Hippocampal formation (tissue), 2 donors: ENCODE data around the gene MRPL43.
A peak's percentile ranks its signal among the peaks of the same experiment; 100 is the strongest.
"Not testable (repeated sequence)": the region's sequence is repeated elsewhere in the genome, so short reads cannot be mapped to it uniquely, and the experiment has no call there.

Experiments
- DNase-seq, 2 donors: peaks; one replicate each; lab custom pipeline; 2025; lab: John Stamatoyannopoulos, UW

The MRPL43 gene

GRCh38 chr10:100982916-100983830, 4.1 kb downstream of the MRPL43 start:
- no peak for DNase-seq

- DNase-seq = no peak
These were observed 6.0 kb downstream of the MRPL43 start for GRCh38 chr10:100981178-100981772.

GRCh38 chr10:100980711-100981110, 6.6 kb downstream of the MRPL43 start:
- no peak for DNase-seq

- no peak for DNase-seq
These were observed 7.0 kb downstream of the MRPL43 start for GRCh38 chr10:100980311-100980710.

GRCh38 chr10:100979791-100980272, 7.5 kb downstream of the MRPL43 start:
- DNase-seq = no peak

GRCh38 chr10:100978901-100979195, 8.4 kb downstream of the MRPL43 start:
- no peak for DNase-seq

- no peak for DNase-seq
These were observed 9.0 kb downstream of the MRPL43 start for GRCh38 chr10:100978121-100978900.

- DNase-seq = no peak
These were observed 9.9 kb downstream of the MRPL43 start for GRCh38 chr10:100977436-100977835.

GRCh38 chr10:100976906-100977305, 10.4 kb downstream of the MRPL43 start:
- no peak for DNase-seq

GRCh38 chr10:100975397-100975796, 11.9 kb downstream of the MRPL43 start:
- not testable (repeated sequence) for DNase-seq

- DNase-seq = no peak
These were observed 14.3 kb downstream of the MRPL43 start for GRCh38 chr10:100972904-100973535.

GRCh38 chr10:100972115-100972903, 15.0 kb downstream of the MRPL43 start:
- no peak for DNase-seq

GRCh38 chr10:100970914-100971811, 16.1 kb downstream of the MRPL43 start:
- no peak for DNase-seq

GRCh38 chr10:100970076-100970913, 17.0 kb downstream of the MRPL43 start:
- DNase-seq = no peak

- DNase-seq = peak in 1 of 2 donors; percentile 10
These were observed 17.9 kb downstream of the MRPL43 start, which contains the start of gene SEMA4G for GRCh38 chr10:100969187-100970075. SEMA4G (plus strand) TSS chr10:100969504; CDS start chr10:100972913, 3,409 bp downstream.

GRCh38 chr10:100968863-100969186, 18.5 kb downstream of the MRPL43 start:
- DNase-seq = no peak

GRCh38 chr10:100968062-100968736, 19.1 kb downstream of the MRPL43 start:
- DNase-seq = no peak

GRCh38 chr10:100967332-100967731, 20.0 kb downstream of the MRPL43 start:
- no peak for DNase-seq
